HG03439 (cell line): ENCODE results near the gene MFSD12.

ENCODE experiments used
- ATAC-seq: cut with Tn5 transposase; IDR thresholded peaks from one replicate; pipeline ENCODE4 v1.9.1; 2021; ENCODE audit warnings: mild to moderate bottlenecking, moderate library complexity; ENCODE audit not compliant: unreplicated experiment

Gene MFSD12

DNA sequence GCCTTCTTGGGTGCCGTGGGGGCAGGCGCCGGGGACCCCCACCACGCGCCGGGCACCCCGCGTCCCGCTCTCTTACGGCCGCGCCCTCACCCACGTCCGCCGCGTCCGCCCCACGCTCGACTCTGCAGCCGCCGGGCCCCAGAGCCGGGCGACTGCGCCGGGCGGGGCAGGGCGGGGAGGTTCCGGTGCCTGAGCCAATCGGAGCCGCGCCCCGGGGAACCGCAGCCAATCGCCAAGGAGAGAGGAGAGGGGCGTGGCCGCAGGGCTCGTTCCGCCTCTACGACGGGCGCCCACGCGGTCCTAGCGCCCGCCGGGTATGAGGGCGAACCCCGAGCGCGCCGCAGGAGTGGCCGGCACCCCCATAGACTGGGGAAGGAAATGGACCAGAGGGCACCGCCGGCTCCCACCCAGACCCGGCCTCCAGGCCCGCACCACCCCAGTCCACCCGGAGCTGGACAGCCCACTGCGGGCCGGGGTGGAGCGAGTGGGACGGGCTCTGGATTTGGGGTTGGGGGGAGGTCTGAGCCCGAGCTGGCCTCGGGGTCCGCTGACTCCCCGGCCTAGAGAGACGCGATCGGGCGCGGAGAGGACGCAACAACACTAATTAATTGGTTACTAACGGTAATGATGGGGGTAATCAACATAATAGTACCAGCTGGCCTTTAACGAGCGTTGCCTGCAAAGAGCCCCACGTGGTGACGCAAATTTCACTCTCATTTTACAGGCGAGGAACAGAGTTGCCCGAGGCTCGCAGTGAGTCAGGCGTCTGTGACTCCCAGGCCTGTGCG is at the start of gene MFSD12:
TSS of gene MFSD12 (minus strand) at position 126 of the 788 bp plus-strand sequence. CDS start 183 bp downstream, outside the sequence.
- peak; percentile 75 for ATAC-seq

DNA sequence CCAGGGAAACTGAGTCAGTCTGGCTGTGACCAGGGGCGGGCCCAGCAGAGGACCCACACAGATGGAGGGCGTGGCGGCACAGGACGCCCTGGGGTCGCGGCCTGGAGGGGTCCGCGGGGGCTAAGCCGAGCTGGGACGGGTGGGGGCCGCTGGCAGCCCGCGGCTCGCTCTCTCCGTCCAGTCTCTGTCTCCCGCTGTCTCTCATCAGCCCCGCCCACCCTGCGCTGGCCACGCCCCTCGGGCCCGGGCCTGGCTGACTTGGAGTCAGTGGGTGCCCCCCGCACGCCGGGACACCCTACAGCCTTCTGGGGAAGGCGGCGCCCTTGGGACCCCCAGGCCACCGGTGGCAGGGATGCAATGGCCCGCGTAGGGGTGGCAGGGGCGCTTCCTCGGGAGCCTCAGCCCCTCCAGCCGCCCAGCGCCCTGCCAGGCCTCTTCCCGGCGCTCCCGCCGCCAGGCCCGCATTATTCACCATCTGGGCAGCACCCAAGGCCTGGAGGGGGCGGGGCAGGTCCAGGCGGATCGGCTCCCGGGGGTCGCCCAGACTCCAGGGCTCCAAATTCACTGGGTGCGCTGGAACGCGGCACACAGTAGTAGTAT is 49.4 kb upstream of the MFSD12 start, which contains the start of gene TBXA2R:
TSS of gene TBXA2R (minus strand) at position 186 of the 600 bp plus-strand sequence. CDS start 6,241 bp downstream, outside the sequence.
- no peak for ATAC-seq

DNA sequence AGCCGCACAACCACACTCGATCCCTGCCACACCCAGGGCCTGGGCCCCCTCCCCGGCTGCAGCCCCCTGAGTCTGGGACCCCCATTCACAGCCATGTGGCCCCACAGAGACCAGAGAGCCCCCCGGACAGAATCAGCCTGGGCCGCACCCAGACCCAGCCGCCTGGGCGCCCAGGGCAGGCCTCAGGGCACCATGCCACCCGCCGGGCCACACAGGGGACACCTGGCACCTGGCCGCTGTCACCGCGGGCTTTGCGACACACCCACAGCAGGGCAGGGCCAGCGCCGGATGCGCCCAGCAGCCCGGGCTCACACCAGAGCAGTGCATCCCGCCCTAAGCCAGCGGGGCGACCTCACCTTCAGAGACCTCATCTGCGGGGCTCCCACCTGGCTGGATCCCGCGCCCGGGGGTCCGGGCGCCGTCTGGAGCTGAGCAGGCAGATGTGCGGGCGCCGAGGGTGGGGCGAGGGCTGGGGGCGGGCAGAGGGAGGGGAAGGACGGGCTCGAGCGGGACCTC is 48.8 kb upstream of the MFSD12 start:
- no peak for ATAC-seq

DNA sequence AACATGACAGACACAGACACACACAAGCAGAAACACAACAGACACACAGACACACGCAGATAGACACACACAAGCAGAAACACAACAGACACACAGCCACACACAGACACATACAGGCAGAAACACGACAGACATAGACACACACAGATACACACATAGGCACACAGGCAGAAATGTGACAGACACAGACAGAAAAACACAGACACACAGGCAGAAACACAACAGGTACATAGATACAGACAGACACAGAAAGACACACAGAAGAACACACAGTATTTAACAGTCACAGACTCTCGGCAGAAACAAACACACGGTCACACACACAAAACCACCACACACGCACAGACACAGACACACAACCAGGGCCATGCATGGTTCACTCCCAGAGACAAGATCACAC is 48.4 kb upstream of the MFSD12 start:
- ATAC-seq, result no peak

DNA sequence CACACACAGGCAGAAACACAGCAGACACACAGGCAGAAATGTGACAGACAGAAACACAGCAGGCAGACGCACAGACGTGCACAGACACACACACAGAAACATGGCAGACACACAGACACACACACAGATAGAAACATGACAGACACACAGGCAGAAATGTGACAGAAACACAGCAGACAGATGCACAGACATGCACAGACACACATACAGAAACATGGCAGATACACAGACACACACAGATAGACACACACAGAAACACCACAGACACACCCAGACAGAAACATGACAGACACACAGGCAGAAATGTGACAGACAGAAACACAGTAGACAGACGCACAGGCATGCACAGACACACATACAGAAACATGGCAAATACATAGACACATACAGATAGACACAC is 48.0 kb upstream of the MFSD12 start:
- ATAC-seq, result no peak

DNA sequence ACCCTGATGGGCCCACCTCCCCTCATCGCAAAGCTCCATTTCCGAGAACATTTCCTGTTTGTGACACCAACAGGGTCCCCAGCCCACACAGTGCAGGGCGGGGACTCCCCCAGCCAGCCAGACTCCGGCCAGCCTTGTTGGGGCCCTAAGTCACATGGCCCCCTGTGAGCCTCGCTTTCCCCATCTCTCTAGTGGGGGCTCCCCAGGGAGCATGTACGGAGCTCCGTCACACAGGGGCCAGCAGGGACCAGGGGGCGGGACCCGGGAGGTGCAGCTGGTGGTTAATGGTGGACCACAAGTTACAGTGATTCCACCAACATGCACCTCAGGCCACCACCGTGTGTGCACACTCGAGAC is 47.6 kb upstream of the MFSD12 start:
- ATAC-seq, result no peak

DNA sequence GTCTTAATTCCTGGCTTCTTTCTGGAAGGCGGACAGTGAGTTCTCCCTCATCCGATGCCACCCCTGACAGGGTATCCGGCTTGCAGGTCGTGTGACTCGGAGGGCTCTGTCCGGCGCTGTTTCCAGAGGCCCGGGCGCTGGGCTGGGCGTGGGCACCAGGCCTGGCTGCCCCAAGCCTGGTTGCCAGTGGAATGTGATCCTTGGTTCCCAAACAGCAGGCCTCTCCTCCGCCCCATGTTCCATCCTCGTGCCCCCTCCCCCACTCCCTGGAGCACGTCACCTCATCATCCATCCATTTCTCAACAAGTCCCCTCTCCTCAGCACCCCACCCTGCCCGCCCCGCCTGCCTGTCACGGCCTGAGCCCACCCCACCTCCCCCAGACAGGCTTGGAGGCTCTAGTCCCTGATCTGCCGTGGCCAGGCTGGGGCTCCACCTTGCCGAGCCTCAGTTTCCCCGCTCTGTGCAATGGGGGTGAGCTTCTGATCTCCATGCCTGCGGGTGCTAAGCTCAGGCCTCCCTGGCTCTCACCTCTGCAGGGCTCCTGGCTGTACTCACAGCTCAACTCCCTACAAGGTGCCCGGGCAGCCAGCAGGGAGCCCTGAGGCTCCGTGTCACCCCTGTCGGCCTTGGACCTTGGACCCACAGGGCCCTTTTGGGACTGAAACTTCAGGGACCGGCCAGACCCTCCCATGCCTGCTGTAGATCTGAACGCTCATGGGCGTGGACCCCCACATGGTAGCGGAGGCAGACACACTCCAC is 47.0 kb upstream of the MFSD12 start:
- ATAC-seq, result no peak

DNA sequence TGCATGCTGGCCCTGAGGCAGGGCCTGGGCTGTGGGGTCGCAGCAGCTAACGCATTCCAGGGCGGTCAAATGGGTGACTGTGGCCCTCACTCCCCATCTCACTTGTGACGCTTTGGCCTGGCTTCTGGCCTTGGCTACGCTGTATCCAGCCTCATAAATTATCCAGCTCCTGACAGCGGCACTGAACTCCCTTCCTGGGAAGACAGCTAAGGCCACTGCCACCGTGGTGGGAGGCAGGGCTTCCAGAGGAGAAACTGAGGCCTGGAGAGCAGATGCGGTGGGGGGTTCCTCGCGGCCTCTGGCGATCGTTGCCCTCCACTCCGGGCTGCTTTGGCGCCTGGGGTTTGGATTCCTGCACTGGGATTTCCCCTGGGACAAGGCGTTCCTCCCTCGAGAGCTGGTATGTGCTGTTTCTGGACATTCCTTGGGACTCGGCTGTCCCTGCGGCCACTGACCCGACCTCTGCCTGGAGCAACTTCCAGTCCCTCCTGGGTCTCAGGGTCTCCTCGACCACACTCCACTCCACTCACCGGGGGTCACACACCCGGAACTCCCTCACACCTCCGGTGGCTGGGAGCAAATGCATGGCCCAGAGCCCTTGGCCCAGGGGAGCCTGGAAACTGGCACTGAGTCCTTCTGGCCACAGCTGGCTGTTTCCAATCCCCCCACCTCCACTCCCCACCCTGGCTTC is 45.9 kb upstream of the MFSD12 start:
- ATAC-seq, result no peak

DNA sequence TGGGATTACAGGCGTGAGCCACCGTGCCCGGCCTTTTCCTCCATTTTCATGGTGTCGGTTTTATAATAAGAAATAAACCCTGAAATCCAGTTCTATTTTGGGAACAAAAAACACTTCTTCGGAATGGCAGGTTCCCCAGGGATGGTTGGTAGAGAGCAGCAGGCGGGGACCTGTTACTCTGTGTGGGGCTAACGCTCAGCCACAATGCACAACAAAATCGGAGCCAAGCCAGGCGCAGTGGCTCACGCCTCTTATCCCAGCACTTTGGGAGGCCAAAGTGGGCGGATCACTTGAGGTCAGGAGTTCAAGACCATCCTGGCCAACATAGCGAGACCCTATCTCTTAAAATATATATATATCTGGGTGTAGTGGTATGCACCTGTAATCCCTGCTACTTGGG is 43.6 kb upstream of the MFSD12 start:
- no peak for ATAC-seq

DNA sequence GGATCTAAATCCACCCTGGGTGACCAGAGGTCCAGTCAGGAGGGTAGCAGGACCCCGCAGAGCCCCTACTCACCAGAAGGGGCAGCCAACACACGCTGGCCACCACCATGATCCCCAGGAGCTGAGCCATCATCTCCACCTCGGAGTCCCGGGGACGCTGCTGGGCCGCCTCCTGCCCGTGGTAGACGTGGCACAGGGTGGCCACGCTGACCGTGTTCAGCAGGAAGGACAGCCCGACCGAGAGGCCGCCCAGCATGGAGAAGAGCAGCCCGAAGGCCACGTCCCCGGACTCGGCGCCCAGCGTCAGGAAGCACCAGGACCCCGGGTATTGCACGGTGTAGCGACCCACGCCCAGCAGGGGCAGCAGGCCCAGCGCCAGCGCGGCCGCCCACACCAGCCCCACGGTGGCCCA is 42.4 kb upstream of the MFSD12 start:
- no peak for ATAC-seq

DNA sequence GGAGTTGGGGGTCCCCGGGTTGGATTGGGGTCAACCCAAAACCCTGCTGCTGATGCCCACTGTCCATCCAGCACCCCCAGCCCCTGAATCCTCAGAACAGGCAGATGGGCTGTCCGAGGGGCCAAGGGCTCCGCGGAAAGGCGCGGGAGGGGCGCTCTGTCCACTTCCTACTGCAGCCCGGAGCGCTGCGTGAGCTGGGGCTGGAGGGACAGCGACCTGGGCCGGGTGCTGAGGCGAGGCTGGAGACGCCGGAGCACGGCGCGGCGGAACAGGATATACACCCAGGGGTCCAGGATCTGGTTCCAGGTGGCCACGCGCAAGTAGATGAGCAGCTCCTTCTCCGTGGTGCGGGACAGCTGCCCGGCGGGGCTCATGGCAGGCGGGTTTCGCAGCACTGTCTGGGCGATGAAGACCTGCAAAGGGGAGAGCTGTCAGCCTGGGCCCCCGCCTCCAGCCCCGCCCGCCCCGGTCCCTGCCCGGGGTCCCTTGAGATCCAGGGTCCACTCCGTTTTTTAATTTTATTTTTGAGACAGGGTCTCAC is 38.2 kb upstream of the MFSD12 start:
- no peak for ATAC-seq

DNA sequence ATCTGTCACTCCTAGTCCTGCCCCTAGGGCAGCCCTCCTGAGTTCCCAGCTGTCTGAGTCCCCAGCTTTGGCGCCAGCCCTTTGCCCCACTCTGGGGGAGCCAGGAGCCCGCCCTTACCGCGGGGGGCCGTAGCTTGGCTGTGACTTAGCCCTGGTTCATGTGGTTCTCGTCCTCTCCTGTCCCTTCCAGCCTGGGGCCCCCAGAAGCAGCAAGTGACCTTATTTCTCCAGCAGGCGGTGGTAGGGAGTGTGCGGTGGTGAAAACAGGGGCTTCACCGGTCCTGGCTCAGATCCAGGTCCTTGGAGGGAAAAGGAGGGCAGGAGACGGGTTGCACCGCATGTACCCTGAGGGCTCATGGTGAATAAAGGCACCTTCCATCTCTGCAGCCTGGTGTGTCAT is 35.8 kb upstream of the MFSD12 start:
- ATAC-seq, result no peak

DNA sequence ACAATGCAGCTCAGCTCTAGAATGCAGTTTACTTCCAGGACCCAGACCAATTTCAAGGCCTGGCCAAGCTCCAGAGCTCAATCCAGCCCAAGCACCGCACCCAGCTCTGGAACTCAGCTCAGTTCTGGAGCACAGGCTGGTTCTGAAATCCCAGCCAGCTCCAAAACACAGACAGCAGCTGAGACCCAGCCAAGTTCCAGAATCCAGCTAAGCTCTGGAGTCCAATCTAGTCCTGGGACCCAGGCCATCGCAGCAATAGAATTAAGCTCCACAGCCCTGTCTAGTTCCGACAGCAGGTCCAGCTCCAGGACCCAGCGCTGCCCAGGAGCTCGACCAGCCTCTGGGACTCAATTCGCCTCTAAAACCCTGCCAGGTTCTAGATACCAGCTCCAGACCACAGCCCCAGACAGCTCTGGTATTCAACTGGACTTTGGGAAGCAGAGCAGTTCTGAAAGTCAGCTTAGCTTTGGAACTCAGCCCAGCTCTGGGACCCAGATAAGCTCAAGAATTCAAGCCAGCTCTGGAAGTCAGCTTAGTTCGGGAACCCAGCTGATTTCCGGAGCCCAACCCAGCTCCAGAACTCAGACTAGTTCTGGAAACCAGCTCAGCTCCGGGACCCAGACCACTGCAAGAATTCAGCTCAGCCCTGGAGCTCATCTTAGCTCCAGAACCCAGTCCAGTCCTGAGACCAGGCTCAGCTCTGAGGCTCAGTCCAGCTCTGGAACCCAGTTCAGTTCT is 34.7 kb upstream of the MFSD12 start:
- ATAC-seq, result no peak

DNA sequence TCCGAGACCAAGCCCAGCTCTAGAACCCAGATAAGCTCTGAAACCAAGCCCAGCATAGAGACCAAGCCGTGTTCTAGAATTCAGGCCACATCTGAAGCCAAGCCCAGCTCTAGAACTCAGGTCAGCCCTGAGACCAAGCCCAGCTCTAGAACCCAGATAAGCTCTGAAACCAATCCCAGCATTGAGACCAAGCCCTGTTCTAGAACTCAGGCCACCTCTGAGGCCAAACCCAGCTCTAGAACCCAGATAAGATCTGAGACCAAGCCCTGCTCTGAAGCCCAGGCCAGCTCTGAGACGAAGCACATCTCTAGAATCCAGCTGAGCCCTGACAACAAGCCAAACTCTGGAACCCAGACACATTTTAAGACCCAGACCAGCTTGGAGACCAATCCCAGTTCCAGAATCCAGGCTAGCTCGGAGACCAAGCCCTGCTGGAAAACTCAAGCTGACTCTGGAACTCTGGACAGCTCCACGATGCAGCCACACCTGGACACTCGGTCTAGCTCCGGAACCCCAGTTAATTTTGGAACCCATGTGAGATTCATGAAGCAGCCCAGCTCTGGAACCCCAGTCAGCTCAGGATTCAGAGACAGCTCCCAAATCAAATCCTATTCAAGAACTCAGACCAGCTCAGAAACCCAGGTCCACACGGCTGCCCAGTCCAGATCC is 33.7 kb upstream of the MFSD12 start:
- ATAC-seq, result no peak

DNA sequence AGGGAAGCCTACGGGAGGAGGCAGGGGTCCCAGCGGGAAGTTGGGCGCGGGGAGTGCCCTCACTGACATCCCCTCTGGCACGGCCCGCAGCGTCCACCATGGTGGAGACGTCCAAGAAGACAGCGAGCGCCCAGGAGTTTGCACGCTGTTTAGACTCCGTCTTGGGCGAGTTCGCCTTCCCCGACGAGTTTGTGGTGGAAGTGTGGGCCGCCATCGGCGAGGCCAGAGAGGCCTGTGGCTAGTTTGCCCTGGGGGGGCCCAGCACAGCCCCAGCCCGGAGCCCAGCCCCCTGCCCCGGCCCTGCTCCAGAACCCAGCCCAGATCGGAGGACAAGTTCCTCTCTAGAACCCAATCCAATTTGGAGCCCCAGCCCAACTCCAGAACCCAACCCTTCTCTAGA is 32.6 kb upstream of the MFSD12 start:
- ATAC-seq, result no peak

DNA sequence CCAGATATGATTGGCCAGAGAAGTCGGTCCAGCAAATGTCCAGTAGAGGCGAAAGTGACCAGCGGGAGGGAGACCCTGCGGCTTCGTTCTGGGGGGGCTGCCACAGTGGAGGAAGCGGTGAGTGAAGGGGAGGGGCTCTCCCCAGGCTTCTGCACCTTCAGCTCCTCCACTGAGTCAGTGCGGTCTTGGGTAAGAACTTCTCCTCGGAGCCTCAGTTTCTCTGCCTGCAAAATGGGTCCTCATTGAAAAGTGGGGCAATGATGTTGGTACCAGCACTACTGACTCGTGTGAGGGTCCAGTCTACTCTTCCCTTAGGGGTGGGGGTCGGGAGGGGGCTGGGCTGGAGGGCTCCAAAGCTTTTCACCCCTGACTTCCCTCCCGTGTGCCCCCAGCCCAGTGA is 32.1 kb upstream of the MFSD12 start:
- no peak for ATAC-seq

DNA sequence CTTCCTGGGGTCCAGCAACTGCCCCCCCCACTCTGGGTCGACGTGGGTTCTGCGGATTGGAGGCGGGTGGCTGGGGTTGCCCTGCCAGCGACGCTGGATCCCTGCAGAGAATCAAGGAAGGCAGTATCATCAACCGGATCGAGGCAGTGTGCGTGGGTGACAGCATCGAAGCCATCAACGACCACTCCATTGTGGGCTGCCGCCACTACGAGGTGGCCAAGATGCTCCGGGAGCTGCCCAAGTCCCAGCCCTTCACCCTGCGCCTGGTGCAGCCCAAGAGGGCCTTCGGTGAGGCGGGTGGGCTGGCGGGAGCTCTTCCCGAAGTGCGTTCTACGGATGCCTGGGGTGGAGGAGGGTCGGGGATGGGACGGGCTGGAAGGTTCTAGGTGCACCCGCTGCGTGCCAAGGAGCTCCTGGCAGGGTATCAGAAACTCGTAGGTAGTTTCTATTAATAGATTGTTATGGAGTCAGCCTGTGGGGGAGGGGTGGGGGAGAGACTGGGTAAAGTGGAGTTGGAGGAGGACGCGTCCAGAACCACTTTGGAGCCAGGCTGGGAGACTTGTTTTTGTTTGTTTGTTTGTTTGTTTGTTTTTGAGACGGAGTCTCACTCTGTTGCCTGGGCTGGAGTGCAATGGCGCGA is 29.4 kb upstream of the MFSD12 start:
- ATAC-seq, result no peak

DNA sequence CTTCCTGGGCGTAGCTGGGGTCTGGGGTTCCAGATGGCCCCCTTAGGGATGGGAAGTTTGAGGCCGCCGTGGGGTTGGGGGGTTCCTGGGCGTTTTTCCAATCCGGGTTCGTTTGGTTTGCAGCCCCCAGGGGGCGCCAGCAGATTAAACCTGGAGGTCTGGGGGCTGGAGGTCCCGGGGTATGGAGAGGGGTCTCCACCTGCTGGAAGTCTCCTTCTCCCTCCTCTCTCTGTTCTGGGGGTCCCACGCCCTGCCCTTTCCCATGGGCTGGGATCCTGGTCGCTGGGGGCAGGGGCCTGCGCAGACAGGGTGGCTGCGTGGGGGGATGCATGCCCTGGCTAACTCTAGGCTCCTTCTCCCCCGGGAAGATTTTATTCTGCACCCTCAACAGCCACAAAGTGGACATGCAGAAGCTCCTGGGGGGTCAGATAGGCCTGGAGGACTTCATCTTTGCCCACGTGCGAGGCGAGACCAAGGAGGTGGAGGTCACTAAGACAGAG is 28.8 kb upstream of the MFSD12 start:
- ATAC-seq, result no peak
